BLaER1 (cell line): ENCODE data around the gene ASCC3.

ENCODE experiments used
- H3K27ac ChIP-seq: shearing (Covaris generic); formaldehyde crosslinking; 2 replicates; pipeline ENCODE4 v1.8.1; 2022
- H3K27me3 ChIP-seq: shearing (Covaris generic); formaldehyde crosslinking; 2 replicates; pipeline ENCODE4 v1.8.1; 2022
- H3K36me3 ChIP-seq: shearing (Covaris generic); formaldehyde crosslinking; 2 replicates; pipeline ENCODE4 v1.8.1; 2022
- H3K4me1 ChIP-seq: shearing (Covaris generic); formaldehyde crosslinking; 2 replicates; pipeline ENCODE4 v1.8.1; 2022
- H3K4me2 ChIP-seq: shearing (Covaris generic); formaldehyde crosslinking; 2 replicates; pipeline ENCODE4 v1.8.1; 2022
- H3K4me3 ChIP-seq: shearing (Covaris generic); formaldehyde crosslinking; 2 replicates; pipeline ENCODE4 v1.8.1; 2022
- H3K9ac ChIP-seq: shearing (Covaris generic); formaldehyde crosslinking; 2 replicates; pipeline ENCODE4 v1.8.1; 2022
- H3K9me3 ChIP-seq: shearing (Covaris generic); formaldehyde crosslinking; 2 replicates; pipeline ENCODE4 v1.8.1; 2022
- H4K20me1 ChIP-seq: shearing (Covaris generic); formaldehyde crosslinking; 2 replicates; pipeline ENCODE4 v1.8.1; 2022
- Cebpa-rat ChIP-seq: shearing (Covaris generic); IDR thresholded peaks from 2 replicates; pipeline ENCODE4 v1.8.1; 2022

The ASCC3 gene

GRCh38 chr6:100886076-100886475 is 4.9 kb upstream of the ASCC3 start:
- H3K27ac ChIP-seq, result no peak overlapping the region
- H3K9me3 ChIP-seq, result no peaks in the 10 kb centered on the region
- no peak overlapping the region for H3K9ac ChIP-seq
- TF ChIP-seq Cebpa-rat, result no peak
- H3K4me3 ChIP-seq, result no peak overlapping the region
- peaks cover 16% of the 10 kb centered on the region for H3K4me1 ChIP-seq
- H3K36me3 ChIP-seq, result no peaks in the 10 kb centered on the region
- H3K4me2 ChIP-seq, result no peak overlapping the region
- no peaks in the 10 kb centered on the region for H3K27me3 ChIP-seq
- H4K20me1 ChIP-seq, result no peaks in the 10 kb centered on the region

DNA sequence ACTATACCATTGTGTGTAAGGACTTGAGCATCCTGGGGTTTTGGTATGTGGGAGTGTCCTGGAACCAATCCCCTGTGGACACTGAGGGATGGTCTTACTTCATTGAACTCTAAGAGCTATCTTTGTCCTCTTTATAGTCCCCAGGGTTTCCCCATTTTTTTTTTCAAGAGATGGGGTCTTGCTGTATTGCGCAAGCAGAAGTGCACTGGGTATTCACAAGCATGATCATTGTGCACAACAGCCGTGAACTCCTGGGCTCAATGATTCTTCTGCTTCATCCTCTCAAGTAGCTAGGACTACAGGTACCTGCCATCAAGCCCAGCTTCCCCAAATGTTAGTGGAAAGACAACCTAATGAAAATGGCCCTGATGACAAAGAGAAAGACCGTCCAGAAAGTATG is 2.2 kb upstream of the ASCC3 start:
- H3K4me3 ChIP-seq, result no peak overlapping the region
- H3K9ac ChIP-seq, result no peak overlapping the region
- no peaks in the 10 kb centered on the region for H3K36me3 ChIP-seq
- no peaks in the 10 kb centered on the region for H3K27me3 ChIP-seq
- peaks cover 35% of the 10 kb centered on the region for H3K4me1 ChIP-seq
- H3K4me2 ChIP-seq, result no peak overlapping the region
- H3K27ac ChIP-seq, result no peak overlapping the region
- H4K20me1 ChIP-seq, result peaks cover 18% of the 10 kb centered on the region; the same call in 1 of the 2 replicates
- peak; percentile 80 for TF ChIP-seq Cebpa-rat
- no peaks in the 10 kb centered on the region for H3K9me3 ChIP-seq

DNA sequence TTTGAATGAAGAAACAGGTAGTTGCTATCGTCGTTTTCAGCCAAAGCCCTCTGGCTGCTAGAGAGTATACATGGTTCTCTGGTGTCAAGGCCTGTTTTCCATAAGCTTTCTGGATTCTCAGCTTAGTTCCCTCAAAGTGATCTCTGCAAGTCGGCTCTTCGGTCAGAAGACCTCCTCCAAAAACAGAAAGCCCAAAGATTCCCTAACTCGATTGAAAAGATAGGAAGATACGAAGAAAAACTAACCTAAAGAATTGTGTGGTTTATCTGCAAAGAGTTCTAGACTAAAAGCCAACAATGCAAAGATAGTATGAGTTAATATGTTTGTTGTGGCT is 545 bp upstream of the ASCC3 start:
- H3K4me3 ChIP-seq, result peak overlapping the region; percentile 92
- peak overlapping the region; percentile 86 for H3K9ac ChIP-seq
- H3K4me1 ChIP-seq, result peaks cover 35% of the 10 kb centered on the region
- H4K20me1 ChIP-seq, result peaks cover 34% of the 10 kb centered on the region; the same call in 1 of the 2 replicates
- no peak for TF ChIP-seq Cebpa-rat
- H3K9me3 ChIP-seq, result no peaks in the 10 kb centered on the region
- peak overlapping the region; percentile 85 for H3K27ac ChIP-seq
- H3K4me2 ChIP-seq, result peak overlapping the region; percentile 90
- H3K27me3 ChIP-seq, result no peaks in the 10 kb centered on the region
- no peaks in the 10 kb centered on the region for H3K36me3 ChIP-seq

DNA sequence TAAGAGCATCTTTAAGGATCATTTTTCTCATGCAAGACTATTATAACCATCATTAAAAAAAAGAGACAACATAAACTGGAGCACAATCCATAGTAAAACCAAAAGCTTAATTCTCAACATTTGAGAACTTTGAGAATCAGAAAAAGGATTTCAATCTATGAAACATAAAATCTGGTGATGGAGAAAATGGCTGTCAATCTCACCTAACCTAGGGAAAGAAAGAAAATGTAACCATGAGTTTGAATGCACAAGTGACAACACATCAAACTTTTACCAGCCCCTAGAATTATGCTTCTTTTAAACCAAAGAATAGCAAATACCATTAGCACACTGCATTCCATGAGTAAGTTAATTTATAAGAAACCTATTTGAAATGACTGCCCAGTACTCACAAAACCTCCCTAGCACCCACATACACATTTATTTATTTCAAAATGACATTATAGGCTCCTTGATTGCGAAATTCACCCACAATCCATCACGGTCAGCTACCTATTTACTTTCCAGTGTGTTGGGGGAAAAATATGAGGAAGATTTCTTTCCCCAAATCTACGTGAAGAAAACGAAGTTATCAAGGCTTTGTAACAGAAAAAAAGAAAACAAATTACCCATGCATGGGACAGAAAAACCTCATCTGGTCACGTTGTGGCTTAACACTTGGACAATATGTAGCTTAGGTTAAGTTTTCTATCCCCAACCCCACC is 828 bp downstream of the ASCC3 start:
- H3K27me3 ChIP-seq, result no peaks in the 10 kb centered on the region
- peaks cover 35% of the 10 kb centered on the region for H3K4me1 ChIP-seq
- peak overlapping the region; percentile 85 for H3K27ac ChIP-seq
- H4K20me1 ChIP-seq, result peaks cover 48% of the 10 kb centered on the region
- peak overlapping the region; percentile 92 for H3K4me3 ChIP-seq
- H3K9ac ChIP-seq, result peak overlapping the region; percentile 86
- peak; percentile 87; the same call in 1 of the 2 replicates for TF ChIP-seq Cebpa-rat
- 0 out of 2 replicates have a peak, but pooled peaks cover 5% of the 10 kb centered on the region for H3K36me3 ChIP-seq
- H3K9me3 ChIP-seq, result no peaks in the 10 kb centered on the region
- H3K4me2 ChIP-seq, result peak overlapping the region; percentile 90

GRCh38 chr6:100879317-100879716 is 1.8 kb downstream of the ASCC3 start:
- Histone ChIP-seq H3K4me3 (peak overlapping the region; percentile 92; the same call in 1 of the 2 replicates), H3K9ac (no peak overlapping the region), H3K27me3 (no peaks in the 10 kb centered on the region), H3K9me3 (no peaks in the 10 kb centered on the region), H4K20me1 (peaks cover 57% of the 10 kb centered on the region), H3K36me3 (0 out of 2 replicates have a peak, but pooled peaks cover 10% of the 10 kb centered on the region), H3K27ac (no peak overlapping the region), H3K4me1 (peaks cover 35% of the 10 kb centered on the region), H3K4me2 (peak overlapping the region; percentile 90)
- no peak for TF ChIP-seq Cebpa-rat

- no peak overlapping the region for H3K4me3 ChIP-seq
- H4K20me1 ChIP-seq, result peaks cover 71% of the 10 kb centered on the region
- 0 out of 2 replicates have a peak overlapping the region, but pooled peaks have one; percentile 90 for H3K4me2 ChIP-seq
- peaks cover 8% of the 10 kb centered on the region for H3K9me3 ChIP-seq
- no peak for TF ChIP-seq Cebpa-rat
- H3K4me1 ChIP-seq, result peaks cover 30% of the 10 kb centered on the region
- H3K9ac ChIP-seq, result no peak overlapping the region
- no peaks in the 10 kb centered on the region for H3K27me3 ChIP-seq
- no peak overlapping the region for H3K27ac ChIP-seq
- H3K36me3 ChIP-seq, result peaks cover 20% of the 10 kb centered on the region
Measured at GRCh38 chr6:100877851-100878250, 3.3 kb downstream of the ASCC3 start.

DNA sequence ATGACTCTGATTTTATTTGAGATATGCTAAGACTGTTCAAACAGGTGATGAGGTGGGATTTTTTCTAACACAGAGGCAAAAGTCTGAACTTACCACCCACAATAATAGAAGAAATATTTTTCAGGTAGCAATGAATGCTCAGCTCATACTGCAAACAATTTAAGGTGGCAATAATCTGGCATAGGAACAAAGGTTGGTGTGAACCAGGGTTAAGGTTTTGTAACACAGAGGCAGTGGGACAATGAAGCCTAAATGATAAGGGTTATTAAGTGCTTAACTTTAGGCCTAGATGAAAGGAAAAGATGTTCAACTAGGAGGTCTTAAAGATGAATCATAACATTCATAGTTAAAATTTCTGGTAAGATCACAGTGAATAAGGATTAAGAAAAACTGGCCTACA is 4.9 kb downstream of the ASCC3 start:
- H3K27me3 ChIP-seq, result no peaks in the 10 kb centered on the region
- H3K4me1 ChIP-seq, result peaks cover 19% of the 10 kb centered on the region
- H3K27ac ChIP-seq, result no peak overlapping the region
- no peak overlapping the region for H3K9ac ChIP-seq
- peaks cover 35% of the 10 kb centered on the region for H3K36me3 ChIP-seq
- no peak overlapping the region for H3K4me2 ChIP-seq
- no peak overlapping the region for H3K4me3 ChIP-seq
- peaks cover 8% of the 10 kb centered on the region for H3K9me3 ChIP-seq
- peaks cover 87% of the 10 kb centered on the region for H4K20me1 ChIP-seq
- TF ChIP-seq Cebpa-rat, result no peak

DNA sequence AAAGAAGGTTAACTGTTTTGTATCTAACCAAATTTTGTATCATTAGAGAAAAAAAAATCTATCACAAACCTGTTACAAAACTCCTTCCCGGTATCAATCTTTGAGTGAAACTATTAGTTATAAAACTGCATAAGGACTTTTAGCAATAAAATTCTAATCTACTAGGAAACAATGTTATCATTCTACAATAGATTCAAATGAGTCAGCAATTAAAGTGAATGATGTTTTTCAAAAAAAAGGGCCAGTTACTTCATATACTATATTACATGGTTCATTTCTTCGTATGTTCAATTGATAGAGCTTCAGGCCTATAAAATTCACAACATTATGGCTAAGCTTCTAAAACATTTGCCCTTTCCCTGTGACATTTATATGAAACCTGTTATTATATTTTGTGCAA is 15.6 kb downstream of the ASCC3 start:
- Histone ChIP-seq H3K4me3 (no peak overlapping the region), H3K4me2 (no peak overlapping the region), H3K27me3 (no peaks in the 10 kb centered on the region), H3K9me3 (no peaks in the 10 kb centered on the region), H3K27ac (no peak overlapping the region), H3K4me1 (no peaks in the 10 kb centered on the region), H3K9ac (no peak overlapping the region), H3K36me3 (peaks cover 68% of the 10 kb centered on the region), H4K20me1 (peaks cover 25% of the 10 kb centered on the region)
- no peak for TF ChIP-seq Cebpa-rat

DNA sequence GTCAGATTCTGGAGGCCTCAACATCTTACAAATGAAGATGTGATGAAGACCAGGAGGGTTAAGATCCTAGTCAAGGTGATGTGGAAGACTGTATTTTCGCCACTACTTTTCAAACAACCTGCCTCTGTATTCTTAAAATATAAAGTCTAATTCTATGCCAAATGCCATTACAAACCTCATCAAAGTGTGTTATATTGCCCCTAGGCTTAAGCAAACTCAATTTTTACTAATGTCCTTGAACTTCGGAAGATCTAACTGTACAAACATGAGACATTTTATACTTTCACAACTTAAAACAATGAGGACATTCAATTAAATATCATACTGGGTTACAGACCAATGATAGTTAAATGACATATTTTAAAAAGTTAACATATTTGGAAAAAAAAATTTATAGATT is 19.1 kb downstream of the ASCC3 start:
- no peak overlapping the region for H3K9ac ChIP-seq
- no peaks in the 10 kb centered on the region for H3K27me3 ChIP-seq
- H3K36me3 ChIP-seq, result peaks cover 76% of the 10 kb centered on the region
- no peaks in the 10 kb centered on the region for H4K20me1 ChIP-seq
- H3K4me1 ChIP-seq, result no peaks in the 10 kb centered on the region
- H3K4me2 ChIP-seq, result no peak overlapping the region
- no peak overlapping the region for H3K4me3 ChIP-seq
- H3K27ac ChIP-seq, result no peak overlapping the region
- peaks cover under 1% of the 10 kb centered on the region; the same call in 1 of the 2 replicates for H3K9me3 ChIP-seq
- no peak for TF ChIP-seq Cebpa-rat

DNA sequence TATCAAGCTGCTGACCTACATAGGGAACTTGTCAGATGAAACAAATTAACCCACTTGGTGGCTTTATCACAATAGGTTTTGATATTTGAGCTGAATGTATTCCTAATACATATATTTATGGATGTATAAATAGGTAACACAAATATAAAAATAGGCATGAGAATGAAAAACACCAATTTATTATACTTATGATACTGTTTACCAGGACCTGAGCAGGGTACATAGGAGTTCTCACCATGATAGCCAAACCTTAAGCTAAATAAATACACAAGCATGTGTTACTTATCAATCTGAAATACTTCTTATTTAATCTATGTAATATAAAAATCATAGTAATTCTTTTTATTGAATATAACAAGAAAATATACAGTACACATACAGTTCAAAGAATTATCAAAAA is 25.0 kb downstream of the ASCC3 start:
- Histone ChIP-seq H3K27ac (no peak overlapping the region), H3K4me2 (no peak overlapping the region), H3K9me3 (peaks cover 6% of the 10 kb centered on the region; the same call in 1 of the 2 replicates), H4K20me1 (no peaks in the 10 kb centered on the region), H3K27me3 (no peaks in the 10 kb centered on the region), H3K9ac (no peak overlapping the region), H3K36me3 (peaks cover 60% of the 10 kb centered on the region), H3K4me3 (no peak overlapping the region), H3K4me1 (no peaks in the 10 kb centered on the region)
- TF ChIP-seq Cebpa-rat, result no peak
